GM12878 (cell line): ENCODE measurements around the gene UNC80.

Experiments used
- EP300 ChIP-seq, 2 experiments: fragments of 150-350 bp in 1 of 2; IDR thresholded peaks; 2 replicates each; pipeline ENCODE4 v1.6.1; 2011 to 2012; ENCODE audit warnings: low read depth in 2 of 2, low read length in 2 of 2, borderline replicate concordance in 1 of 2, improper control_type of control experiment in 1 of 2, inconsistent platforms in 1 of 2; ENCODE audit not compliant: control insufficient read depth in 1 of 2
- EZH2 ChIP-seq: IDR thresholded peaks from 2 replicates; pipeline ENCODE4 v1.6.1; 2012; ENCODE audit warnings: low read depth, mild to moderate bottlenecking, control low read depth, inconsistent platforms, low read length, borderline replicate concordance; ENCODE audit not compliant: control insufficient read depth
- KDM1A ChIP-seq: fragments of 200-600 bp; sonication (generic); IDR thresholded peaks from 2 replicates; pipeline ENCODE4 v1.6.1; 2016; ENCODE audit warnings: borderline replicate concordance
- NR2C2 ChIP-seq: IDR thresholded peaks from 2 replicates; pipeline ENCODE4 v1.6.1; 2011; ENCODE audit warnings: borderline replicate concordance, low read depth; ENCODE audit not compliant: control insufficient read depth, insufficient read length
- POLR2A ChIP-seq: IDR thresholded peaks from 2 replicates; pipeline ENCODE4 v1.6.1; 2011; ENCODE audit warnings: low read depth, mild to moderate bottlenecking, low read length
- SRF ChIP-seq, 2 experiments: IDR thresholded peaks; 2 replicates each; pipeline ENCODE4 v1.6.1; 2011; ENCODE audit warnings: low read depth in 2 of 2, low read length in 2 of 2, mild to moderate bottlenecking in 1 of 2, moderate library complexity in 1 of 2
- STAT1 ChIP-seq: fragments of 450-650 bp; conservative IDR thresholded peaks from 2 replicates; pipeline ENCODE4 v1.6.1; 2014; ENCODE audit warnings: antibody characterized with exemption, mild to moderate bottlenecking
- TAF1 ChIP-seq: IDR thresholded peaks from 2 replicates; pipeline ENCODE4 v1.6.1; 2011; ENCODE audit warnings: mild to moderate bottlenecking, low read depth, low read length, borderline replicate concordance
- ZNF24 ChIP-seq: fragments of 450-650 bp; IDR thresholded peaks from 2 replicates; pipeline ENCODE4 v1.6.1; 2017; ENCODE audit warnings: antibody characterized with exemption, mild to moderate bottlenecking
- TF ChIP-seq, protein P1 (sequence below), 3 experiments: IDR thresholded peaks in 2 of 3; conservative IDR thresholded peaks in 1 of 3; 2 replicates each; pipeline ENCODE4 v1.5.1; 2011; ENCODE audit warnings: low read depth in 3 of 3, low read length in 3 of 3, mild to moderate bottlenecking in 3 of 3, control low read depth in 2 of 3, moderate library complexity in 2 of 3, inconsistent platforms in 1 of 3, mixed read lengths in 1 of 3; ENCODE audit not compliant: control insufficient read depth in 2 of 3, insufficient read depth in 1 of 3; ENCODE audit errors: extremely low read depth in 1 of 3
- TF ChIP-seq, protein P2 (sequence below): fragments of 450-650 bp; IDR thresholded peaks from 2 replicates; pipeline ENCODE4 v1.6.1; 2017; ENCODE audit warnings: mild to moderate bottlenecking, low read depth, inconsistent platforms; ENCODE audit not compliant: poor library complexity, severe bottlenecking
- TF ChIP-seq, protein P3 (sequence below): IDR thresholded peaks from 2 replicates; pipeline ENCODE4 v1.6.1; 2011; ENCODE audit warnings: mild to moderate bottlenecking, low read depth, low read length, moderate library complexity; ENCODE audit not compliant: insufficient replicate concordance

DNA sequence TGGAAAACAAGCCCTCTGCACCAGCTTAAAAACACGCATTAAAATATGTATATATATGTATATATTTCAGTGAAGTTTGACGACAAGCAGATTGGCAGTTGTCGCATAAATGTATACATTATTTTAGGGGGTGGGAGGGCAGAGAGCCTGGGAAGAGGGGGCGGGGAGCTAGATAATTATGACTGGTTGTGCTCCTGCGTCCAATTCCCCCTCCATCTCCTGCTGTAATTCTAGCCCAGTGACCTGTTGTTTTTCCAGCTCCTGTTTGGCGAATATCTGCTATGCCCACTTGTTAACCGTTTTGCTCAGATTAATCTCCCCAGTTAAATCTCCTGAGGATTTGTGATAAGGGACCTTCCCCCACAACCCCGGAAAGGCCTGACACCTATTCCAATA is 656 bp downstream of the UNC80 start:
- TF ChIP-seq, protein P1, sequence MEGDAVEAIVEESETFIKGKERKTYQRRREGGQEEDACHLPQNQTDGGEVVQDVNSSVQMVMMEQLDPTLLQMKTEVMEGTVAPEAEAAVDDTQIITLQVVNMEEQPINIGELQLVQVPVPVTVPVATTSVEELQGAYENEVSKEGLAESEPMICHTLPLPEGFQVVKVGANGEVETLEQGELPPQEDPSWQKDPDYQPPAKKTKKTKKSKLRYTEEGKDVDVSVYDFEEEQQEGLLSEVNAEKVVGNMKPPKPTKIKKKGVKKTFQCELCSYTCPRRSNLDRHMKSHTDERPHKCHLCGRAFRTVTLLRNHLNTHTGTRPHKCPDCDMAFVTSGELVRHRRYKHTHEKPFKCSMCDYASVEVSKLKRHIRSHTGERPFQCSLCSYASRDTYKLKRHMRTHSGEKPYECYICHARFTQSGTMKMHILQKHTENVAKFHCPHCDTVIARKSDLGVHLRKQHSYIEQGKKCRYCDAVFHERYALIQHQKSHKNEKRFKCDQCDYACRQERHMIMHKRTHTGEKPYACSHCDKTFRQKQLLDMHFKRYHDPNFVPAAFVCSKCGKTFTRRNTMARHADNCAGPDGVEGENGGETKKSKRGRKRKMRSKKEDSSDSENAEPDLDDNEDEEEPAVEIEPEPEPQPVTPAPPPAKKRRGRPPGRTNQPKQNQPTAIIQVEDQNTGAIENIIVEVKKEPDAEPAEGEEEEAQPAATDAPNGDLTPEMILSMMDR (IDR thresholded peaks at IDR 0.05 in 2 of 3, conservative IDR thresholded peaks at IDR 0.05 in 1 of 3; ENCODE audit: control insufficient read depth in 2 of 3, extremely low read depth in 1 of 3, insufficient read depth in 1 of 3, low read depth in 3 of 3, low read length in 3 of 3), result no peak
- no peak for TF ChIP-seq EP300 (IDR thresholded peaks at IDR 0.05; ENCODE audit: borderline replicate concordance in 1 of 2, control insufficient read depth in 1 of 2, low read depth in 2 of 2, low read length in 2 of 2)
- TF ChIP-seq NR2C2, result no peak
- no peak for TF ChIP-seq STAT1
- no peak for TF ChIP-seq POLR2A
- TF ChIP-seq, protein P2, sequence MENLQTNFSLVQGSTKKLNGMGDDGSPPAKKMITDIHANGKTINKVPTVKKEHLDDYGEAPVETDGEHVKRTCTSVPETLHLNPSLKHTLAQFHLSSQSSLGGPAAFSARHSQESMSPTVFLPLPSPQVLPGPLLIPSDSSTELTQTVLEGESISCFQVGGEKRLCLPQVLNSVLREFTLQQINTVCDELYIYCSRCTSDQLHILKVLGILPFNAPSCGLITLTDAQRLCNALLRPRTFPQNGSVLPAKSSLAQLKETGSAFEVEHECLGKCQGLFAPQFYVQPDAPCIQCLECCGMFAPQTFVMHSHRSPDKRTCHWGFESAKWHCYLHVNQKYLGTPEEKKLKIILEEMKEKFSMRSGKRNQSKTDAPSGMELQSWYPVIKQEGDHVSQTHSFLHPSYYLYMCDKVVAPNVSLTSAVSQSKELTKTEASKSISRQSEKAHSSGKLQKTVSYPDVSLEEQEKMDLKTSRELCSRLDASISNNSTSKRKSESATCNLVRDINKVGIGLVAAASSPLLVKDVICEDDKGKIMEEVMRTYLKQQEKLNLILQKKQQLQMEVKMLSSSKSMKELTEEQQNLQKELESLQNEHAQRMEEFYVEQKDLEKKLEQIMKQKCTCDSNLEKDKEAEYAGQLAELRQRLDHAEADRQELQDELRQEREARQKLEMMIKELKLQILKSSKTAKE, result no peak
- no peak for TF ChIP-seq TAF1
- TF ChIP-seq, protein P3, sequence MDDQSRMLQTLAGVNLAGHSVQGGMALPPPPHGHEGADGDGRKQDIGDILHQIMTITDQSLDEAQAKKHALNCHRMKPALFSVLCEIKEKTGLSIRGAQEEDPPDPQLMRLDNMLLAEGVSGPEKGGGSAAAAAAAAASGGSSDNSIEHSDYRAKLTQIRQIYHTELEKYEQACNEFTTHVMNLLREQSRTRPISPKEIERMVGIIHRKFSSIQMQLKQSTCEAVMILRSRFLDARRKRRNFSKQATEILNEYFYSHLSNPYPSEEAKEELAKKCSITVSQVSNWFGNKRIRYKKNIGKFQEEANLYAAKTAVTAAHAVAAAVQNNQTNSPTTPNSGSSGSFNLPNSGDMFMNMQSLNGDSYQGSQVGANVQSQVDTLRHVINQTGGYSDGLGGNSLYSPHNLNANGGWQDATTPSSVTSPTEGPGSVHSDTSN, result no peak
- no peak for TF ChIP-seq SRF (IDR thresholded peaks at IDR 0.05; ENCODE audit: low read depth in 2 of 2, low read length in 2 of 2)
- TF ChIP-seq EZH2, result no peak
- TF ChIP-seq KDM1A, result no peak
- no peak for TF ChIP-seq ZNF24
